WTC11 (cell line): Measurements from ENCODE around the gene TSEN54. TPM values are rescaled to one million over a fixed set of nuclear protein-coding genes. Genes with fewer than 3 reads are reported as not detected.

Experiments
- ATAC-seq: fragments of 200-7000 bp; cut with Tn5 transposase; 2 replicates; pipeline ENCODE4 v1.10.0; 2021; ENCODE audit warnings: mild to moderate bottlenecking, moderate library complexity
- CTCF ChIA-PET: fragments of 300-600 bp; sonication (Branson Sonifier 250); formaldehyde crosslinking; loops from one replicate; lab custom pipeline; 2021; ENCODE audit warnings: antibody characterized with exemption; lab: Charles Lee
- POLR2A ChIA-PET: fragments of 350-600 bp; sonication (Branson Sonifier 250); formaldehyde crosslinking; loops from one replicate; lab custom pipeline; 2021; ENCODE audit warnings: antibody characterized with exemption; lab: Charles Lee
- DNase-seq: peaks from one replicate; pipeline ENCODE4 v3.0.0; 2021; ENCODE audit warnings: low spot score
- H3K27ac Mint-ChIP-seq: 2 replicates; pipeline ENCODE4 v1.8.0; 2021; ENCODE audit warnings: mixed read lengths
- H3K27me3 Mint-ChIP-seq: 2 replicates; pipeline ENCODE4 v1.8.0; 2021; ENCODE audit warnings: low read depth, mild to moderate bottlenecking, moderate library complexity, mixed read lengths
- H3K36me3 Mint-ChIP-seq: 2 replicates; pipeline ENCODE4 v1.8.0; 2021; ENCODE audit warnings: mixed read lengths
- H3K4me1 Mint-ChIP-seq: 2 replicates; pipeline ENCODE4 v1.8.0; 2022; ENCODE audit warnings: mixed read lengths
- H3K4me3 Mint-ChIP-seq: 2 replicates; pipeline ENCODE4 v1.8.0; 2021; ENCODE audit warnings: mild to moderate bottlenecking, moderate library complexity, mixed read lengths
- H3K9me3 Mint-ChIP-seq: 2 replicates; pipeline ENCODE4 v1.8.0; 2021; ENCODE audit warnings: mixed read lengths
- CBFB ChIP-seq: sonication (generic); formaldehyde crosslinking; IDR thresholded peaks from 2 replicates; pipeline ENCODE4 v1.8.1; 2022; ENCODE audit warnings: mild to moderate bottlenecking, low read depth, missing genetic modification reagents
- FOXP1 ChIP-seq: sonication (generic); formaldehyde crosslinking; IDR thresholded peaks from 2 replicates; pipeline ENCODE4 v1.8.0; 2022; ENCODE audit warnings: missing genetic modification reagents, mild to moderate bottlenecking, moderate library complexity, borderline replicate concordance
- NFATC4 ChIP-seq: fragments of 250-450 bp; sonication (Bioruptor Pico); IDR thresholded peaks from 2 replicates; pipeline ENCODE4 v1.9.0; 2021; ENCODE audit warnings: mild to moderate bottlenecking
- NR2C2 ChIP-seq: sonication (generic); formaldehyde crosslinking; IDR thresholded peaks from 2 replicates; pipeline ENCODE4 v1.8.0; 2022; ENCODE audit warnings: mild to moderate bottlenecking, missing genetic modification reagents
- OVOL2 ChIP-seq: fragments of 250-450 bp; sonication (Bioruptor Pico); IDR thresholded peaks from 2 replicates; pipeline ENCODE4 v1.9.0; 2021; ENCODE audit warnings: mild to moderate bottlenecking, borderline replicate concordance
- RELA ChIP-seq: sonication (generic); formaldehyde crosslinking; IDR thresholded peaks from 2 replicates; pipeline ENCODE4 v1.8.1; 2022; ENCODE audit warnings: missing genetic modification reagents, mild to moderate bottlenecking, borderline replicate concordance
- SMAD4 ChIP-seq: sonication (generic); formaldehyde crosslinking; IDR thresholded peaks from 2 replicates; pipeline ENCODE4 v1.8.0; 2022; ENCODE audit warnings: mild to moderate bottlenecking, missing genetic modification reagents
- SOX15 ChIP-seq: fragments of 250-450 bp; sonication (Bioruptor Pico); IDR thresholded peaks from 2 replicates; pipeline ENCODE4 v1.9.0; 2021; ENCODE audit warnings: mild to moderate bottlenecking
- TCF7 ChIP-seq: sonication (generic); formaldehyde crosslinking; IDR thresholded peaks from 2 replicates; pipeline ENCODE4 v1.8.0; 2022; ENCODE audit warnings: mild to moderate bottlenecking, low read depth, missing genetic modification reagents, moderate library complexity
- TEAD1 ChIP-seq: sonication (generic); formaldehyde crosslinking; IDR thresholded peaks from 2 replicates; pipeline ENCODE4 v1.8.0; 2022; ENCODE audit warnings: mild to moderate bottlenecking, missing genetic modification reagents
- TP53 ChIP-seq: sonication (generic); formaldehyde crosslinking; IDR thresholded peaks from 2 replicates; pipeline ENCODE4 v1.8.1; 2023; ENCODE audit warnings: mild to moderate bottlenecking, missing genetic modification reagents
- total RNA-seq: library from RNA; stranded (reverse); gene quantifications from 3 replicates; pipeline ENCODE4 v1.2.3, GENCODE V29; 2021
- TF ChIP-seq, protein P1 (sequence below): sonication (generic); formaldehyde crosslinking; IDR thresholded peaks from 2 replicates; pipeline ENCODE4 v1.8.1; 2023; ENCODE audit warnings: mild to moderate bottlenecking, missing genetic modification reagents, moderate library complexity
- TF ChIP-seq, protein P2 (sequence below): fragments of 250-450 bp; sonication (Bioruptor Pico); IDR thresholded peaks from 2 replicates; pipeline ENCODE4 v1.9.0; 2021; ENCODE audit warnings: mild to moderate bottlenecking
- TF ChIP-seq, protein P3 (sequence below): fragments of 250-450 bp; sonication (Bioruptor Pico); IDR thresholded peaks from 2 replicates; pipeline ENCODE4 v1.9.0; 2021; ENCODE audit warnings: mild to moderate bottlenecking, borderline replicate concordance
- TF ChIP-seq, protein P4 (sequence below): sonication (generic); formaldehyde crosslinking; IDR thresholded peaks from 2 replicates; pipeline ENCODE4 v1.8.0; 2023; ENCODE audit warnings: missing genetic modification reagents
- TF ChIP-seq, protein P5 (sequence below): sonication (generic); formaldehyde crosslinking; IDR thresholded peaks from 2 replicates; pipeline ENCODE4 v1.8.1; 2022; ENCODE audit warnings: missing genetic modification reagents, borderline replicate concordance
- TF ChIP-seq, protein P6 (sequence below): sonication (generic); formaldehyde crosslinking; IDR thresholded peaks from 2 replicates; pipeline ENCODE4 v1.8.0; 2022; ENCODE audit warnings: mild to moderate bottlenecking, missing genetic modification reagents

TSEN54 gene
- total RNA-seq, 1 experiment from 2014 or later, result 53.4 TPM

DNA sequence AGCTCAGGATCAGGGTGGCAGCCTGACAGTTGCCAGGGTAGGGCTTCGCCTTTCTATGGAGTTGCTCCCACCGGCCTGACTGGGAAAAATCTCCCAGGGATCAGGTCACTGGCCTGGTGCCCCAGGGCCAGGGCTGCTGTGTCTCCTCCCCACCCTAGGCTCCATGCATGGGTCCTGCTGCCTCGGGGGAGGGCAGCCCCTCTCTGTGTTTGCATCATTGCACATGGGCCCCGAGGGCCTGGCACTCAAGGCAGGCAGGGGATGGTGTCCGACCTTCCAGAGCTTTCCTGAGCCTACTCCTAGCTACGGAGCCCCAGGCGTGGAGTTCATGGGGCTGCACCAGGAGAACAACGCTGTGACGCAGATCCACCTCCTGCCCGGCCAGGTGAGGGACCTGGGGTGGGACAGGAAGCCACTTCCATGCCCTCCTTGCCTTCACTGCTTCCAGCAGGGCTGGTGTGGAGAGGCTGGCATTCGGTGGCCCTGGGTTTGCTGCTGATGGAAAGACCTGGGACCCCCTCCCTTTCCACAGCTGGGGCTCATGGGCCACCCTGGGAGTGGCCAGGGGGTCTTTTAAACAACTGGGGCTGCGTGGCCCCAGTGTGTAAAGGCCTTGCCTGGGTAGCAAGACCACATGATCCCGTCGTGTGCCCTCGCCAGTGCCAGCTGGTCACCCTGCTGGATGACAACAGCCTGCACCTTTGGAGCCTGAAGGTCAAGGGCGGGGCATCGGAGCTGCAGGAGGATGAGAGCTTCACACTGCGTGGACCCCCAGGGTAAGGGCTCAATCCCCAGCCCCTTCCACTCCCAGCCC lies 41.7 kb downstream of the TSEN54 start:
- Mint-ChIP-seq H3K4me3 (no peak overlapping the region), H3K27ac (no peak overlapping the region), H3K36me3 (peaks cover 5% of the 10 kb centered on the region; the same call in 1 of the 2 replicates), H3K4me1 (no peaks in the 10 kb centered on the region), H3K27me3 (no peaks in the 10 kb centered on the region), H3K9me3 (no peaks in the 10 kb centered on the region)
- TF ChIP-seq SMAD4 (CRISPR knock-in tag), result no peak
- no peak for TF ChIP-seq RELA
- TF ChIP-seq SOX15, result no peak
- TF ChIP-seq, protein P1, sequence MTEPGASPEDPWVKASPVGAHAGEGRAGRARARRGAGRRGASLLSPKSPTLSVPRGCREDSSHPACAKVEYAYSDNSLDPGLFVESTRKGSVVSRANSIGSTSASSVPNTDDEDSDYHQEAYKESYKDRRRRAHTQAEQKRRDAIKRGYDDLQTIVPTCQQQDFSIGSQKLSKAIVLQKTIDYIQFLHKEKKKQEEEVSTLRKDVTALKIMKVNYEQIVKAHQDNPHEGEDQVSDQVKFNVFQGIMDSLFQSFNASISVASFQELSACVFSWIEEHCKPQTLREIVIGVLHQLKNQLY (CRISPR knock-in tag), result no peak
- TF ChIP-seq, protein P2, sequence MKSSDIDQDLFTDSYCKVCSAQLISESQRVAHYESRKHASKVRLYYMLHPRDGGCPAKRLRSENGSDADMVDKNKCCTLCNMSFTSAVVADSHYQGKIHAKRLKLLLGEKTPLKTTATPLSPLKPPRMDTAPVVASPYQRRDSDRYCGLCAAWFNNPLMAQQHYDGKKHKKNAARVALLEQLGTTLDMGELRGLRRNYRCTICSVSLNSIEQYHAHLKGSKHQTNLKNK (CRISPR knock-in tag), result no peak
- DNase-seq (no peak), ATAC-seq (no peak)
- ChIA-PET CTCF (interaction anchor here (0.6 to 2.0 kb wide), 3 partner anchors 42 to 1574 kb away, joined by 4 to 8 read pairs (median 4); partner anchors contain the start of gene TSEN54), POLR2A (interaction anchor here (0.6 kb wide), 1 partner anchor 328 kb away, joined by 3 read pairs; no protein-coding TSS in a partner anchor)

DNA sequence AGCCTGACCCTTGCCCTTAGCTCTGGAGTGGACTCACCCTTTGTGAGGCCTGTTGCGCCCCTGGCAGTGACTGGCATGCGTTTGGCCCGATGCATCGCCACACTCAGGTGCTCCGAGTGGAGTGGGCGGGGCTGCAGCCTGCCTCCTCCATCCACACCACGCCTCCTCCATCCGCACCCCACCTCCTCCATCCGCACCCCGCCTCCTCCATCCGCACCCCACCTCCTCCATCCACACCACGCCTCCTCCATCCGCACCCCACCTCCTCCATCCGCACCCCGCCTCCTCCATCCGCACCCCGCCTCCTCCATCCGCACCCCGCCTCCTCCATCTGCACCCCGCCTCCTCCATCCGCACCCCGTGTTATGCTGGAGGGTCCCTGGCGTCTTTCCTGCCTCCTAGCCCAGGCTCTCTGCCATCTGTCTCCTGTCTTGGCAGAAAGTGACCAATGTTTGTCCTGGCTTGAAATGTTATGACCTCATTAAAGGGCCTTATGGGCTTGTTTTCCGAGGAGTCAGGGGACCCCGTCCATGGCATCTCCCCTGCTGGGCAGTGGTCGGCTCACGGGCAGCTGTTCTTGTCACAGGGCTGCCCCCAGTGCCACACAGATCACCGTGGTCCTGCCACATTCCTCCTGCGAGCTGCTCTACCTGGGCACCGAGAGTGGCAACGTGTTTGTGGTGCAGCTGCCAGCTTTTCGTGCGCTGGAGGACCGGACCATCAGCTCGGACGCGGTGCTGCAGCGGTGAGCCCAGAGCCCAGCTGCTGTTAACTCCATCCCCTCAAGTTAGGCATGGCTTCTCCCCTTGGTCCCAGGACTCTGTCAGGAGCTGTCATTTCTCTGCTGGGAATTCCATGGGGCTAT lies 42.6 kb downstream of the TSEN54 start:
- POLR2A ChIA-PET, result no interaction called here
- no peak overlapping the region for H3K4me3 Mint-ChIP-seq
- no peaks in the 10 kb centered on the region for H3K9me3 Mint-ChIP-seq

DNA sequence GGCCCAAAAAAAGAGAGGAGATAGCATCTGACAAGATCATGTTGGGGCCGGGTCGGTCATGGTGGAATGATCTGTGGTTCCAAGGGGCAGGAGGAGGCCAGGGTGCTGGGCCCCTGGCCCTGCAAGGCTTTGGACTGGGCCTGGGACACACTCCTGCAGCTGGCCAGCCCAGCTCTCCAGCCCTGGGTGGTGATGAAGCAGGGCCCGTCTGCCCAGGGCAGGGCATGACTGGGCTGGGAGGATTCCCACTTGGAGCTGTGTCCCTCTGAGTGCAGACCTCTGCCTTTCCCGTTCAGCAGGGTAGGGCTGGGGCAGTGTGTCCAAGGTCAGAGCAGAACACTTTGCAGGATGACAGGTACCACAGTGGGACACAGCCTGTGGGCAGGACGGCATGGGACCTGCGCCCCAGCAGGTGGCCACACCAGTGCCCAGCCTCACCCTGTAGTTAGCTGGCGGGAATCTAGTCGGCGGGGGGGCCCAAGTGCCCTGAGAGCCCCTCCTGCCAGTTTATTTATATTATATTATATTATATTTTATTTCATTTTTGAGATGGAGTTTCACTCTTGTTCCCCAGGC lies 43.7 kb downstream of the TSEN54 start:
- Mint-ChIP-seq H3K9me3 (no peaks in the 10 kb centered on the region), H3K27ac (no peak overlapping the region), H3K4me1 (no peaks in the 10 kb centered on the region), H3K36me3 (no peaks in the 10 kb centered on the region), H3K4me3 (no peak overlapping the region), H3K27me3 (no peaks in the 10 kb centered on the region)
- CTCF ChIA-PET, result interaction anchor here (0.7 to 0.8 kb wide), 2 partner anchors 41 to 320 kb away, joined by 3 read pairs; no protein-coding TSS in a partner anchor
- no peak for DNase-seq
- ATAC-seq, result no peak
- POLR2A ChIA-PET, result no interaction called here
- TF ChIP-seq, protein P3, sequence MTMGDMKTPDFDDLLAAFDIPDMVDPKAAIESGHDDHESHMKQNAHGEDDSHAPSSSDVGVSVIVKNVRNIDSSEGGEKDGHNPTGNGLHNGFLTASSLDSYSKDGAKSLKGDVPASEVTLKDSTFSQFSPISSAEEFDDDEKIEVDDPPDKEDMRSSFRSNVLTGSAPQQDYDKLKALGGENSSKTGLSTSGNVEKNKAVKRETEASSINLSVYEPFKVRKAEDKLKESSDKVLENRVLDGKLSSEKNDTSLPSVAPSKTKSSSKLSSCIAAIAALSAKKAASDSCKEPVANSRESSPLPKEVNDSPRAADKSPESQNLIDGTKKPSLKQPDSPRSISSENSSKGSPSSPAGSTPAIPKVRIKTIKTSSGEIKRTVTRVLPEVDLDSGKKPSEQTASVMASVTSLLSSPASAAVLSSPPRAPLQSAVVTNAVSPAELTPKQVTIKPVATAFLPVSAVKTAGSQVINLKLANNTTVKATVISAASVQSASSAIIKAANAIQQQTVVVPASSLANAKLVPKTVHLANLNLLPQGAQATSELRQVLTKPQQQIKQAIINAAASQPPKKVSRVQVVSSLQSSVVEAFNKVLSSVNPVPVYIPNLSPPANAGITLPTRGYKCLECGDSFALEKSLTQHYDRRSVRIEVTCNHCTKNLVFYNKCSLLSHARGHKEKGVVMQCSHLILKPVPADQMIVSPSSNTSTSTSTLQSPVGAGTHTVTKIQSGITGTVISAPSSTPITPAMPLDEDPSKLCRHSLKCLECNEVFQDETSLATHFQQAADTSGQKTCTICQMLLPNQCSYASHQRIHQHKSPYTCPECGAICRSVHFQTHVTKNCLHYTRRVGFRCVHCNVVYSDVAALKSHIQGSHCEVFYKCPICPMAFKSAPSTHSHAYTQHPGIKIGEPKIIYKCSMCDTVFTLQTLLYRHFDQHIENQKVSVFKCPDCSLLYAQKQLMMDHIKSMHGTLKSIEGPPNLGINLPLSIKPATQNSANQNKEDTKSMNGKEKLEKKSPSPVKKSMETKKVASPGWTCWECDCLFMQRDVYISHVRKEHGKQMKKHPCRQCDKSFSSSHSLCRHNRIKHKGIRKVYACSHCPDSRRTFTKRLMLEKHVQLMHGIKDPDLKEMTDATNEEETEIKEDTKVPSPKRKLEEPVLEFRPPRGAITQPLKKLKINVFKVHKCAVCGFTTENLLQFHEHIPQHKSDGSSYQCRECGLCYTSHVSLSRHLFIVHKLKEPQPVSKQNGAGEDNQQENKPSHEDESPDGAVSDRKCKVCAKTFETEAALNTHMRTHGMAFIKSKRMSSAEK, result no peak
- TF ChIP-seq TP53 (CRISPR knock-in tag), result no peak
- no peak for TF ChIP-seq NR2C2 (CRISPR knock-in tag)
- TF ChIP-seq, protein P4, sequence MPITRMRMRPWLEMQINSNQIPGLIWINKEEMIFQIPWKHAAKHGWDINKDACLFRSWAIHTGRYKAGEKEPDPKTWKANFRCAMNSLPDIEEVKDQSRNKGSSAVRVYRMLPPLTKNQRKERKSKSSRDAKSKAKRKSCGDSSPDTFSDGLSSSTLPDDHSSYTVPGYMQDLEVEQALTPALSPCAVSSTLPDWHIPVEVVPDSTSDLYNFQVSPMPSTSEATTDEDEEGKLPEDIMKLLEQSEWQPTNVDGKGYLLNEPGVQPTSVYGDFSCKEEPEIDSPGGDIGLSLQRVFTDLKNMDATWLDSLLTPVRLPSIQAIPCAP (CRISPR knock-in tag), result no peak
- TF ChIP-seq TCF7 (CRISPR knock-in tag), result no peak
- no peak for TF ChIP-seq FOXP1
- TF ChIP-seq, protein P5, sequence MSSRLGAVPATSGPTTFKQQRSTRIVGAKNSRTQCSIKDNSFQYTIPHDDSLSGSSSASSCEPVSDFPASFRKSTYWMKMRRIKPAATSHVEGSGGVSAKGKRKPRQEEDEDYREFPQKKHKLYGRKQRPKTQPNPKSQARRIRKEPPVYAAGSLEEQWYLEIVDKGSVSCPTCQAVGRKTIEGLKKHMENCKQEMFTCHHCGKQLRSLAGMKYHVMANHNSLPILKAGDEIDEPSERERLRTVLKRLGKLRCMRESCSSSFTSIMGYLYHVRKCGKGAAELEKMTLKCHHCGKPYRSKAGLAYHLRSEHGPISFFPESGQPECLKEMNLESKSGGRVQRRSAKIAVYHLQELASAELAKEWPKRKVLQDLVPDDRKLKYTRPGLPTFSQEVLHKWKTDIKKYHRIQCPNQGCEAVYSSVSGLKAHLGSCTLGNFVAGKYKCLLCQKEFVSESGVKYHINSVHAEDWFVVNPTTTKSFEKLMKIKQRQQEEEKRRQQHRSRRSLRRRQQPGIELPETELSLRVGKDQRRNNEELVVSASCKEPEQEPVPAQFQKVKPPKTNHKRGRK (CRISPR knock-in tag), result no peak

More for the DNA sequence above, 42.6 kb downstream of the TSEN54 start:
- DNase-seq (no peak), ATAC-seq (no peak)
- no peaks in the 10 kb centered on the region for H3K4me1 Mint-ChIP-seq
- no peak overlapping the region for H3K27ac Mint-ChIP-seq
- TF ChIP-seq, protein P1 (CRISPR knock-in tag), result no peak
- no peak for TF ChIP-seq CBFB (CRISPR knock-in tag)
- TF ChIP-seq TEAD1 (CRISPR knock-in tag), result no peak
- TF ChIP-seq, protein P2 (CRISPR knock-in tag), result no peak
- TF ChIP-seq, protein P6, sequence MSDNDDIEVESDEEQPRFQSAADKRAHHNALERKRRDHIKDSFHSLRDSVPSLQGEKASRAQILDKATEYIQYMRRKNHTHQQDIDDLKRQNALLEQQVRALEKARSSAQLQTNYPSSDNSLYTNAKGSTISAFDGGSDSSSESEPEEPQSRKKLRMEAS (CRISPR knock-in tag), result no peak
- TF ChIP-seq NFATC4 (CRISPR knock-in tag), result no peak
- no peak for TF ChIP-seq TP53 (CRISPR knock-in tag)
- TF ChIP-seq OVOL2 (CRISPR knock-in tag), result no peak
- H3K27me3 Mint-ChIP-seq, result no peaks in the 10 kb centered on the region
- peaks cover under 1% of the 10 kb centered on the region; the same call in 1 of the 2 replicates for H3K36me3 Mint-ChIP-seq
- CTCF ChIA-PET, result interaction anchor here (0.7 to 2.0 kb wide), 3 partner anchors 42 to 319 kb away, joined by 3 to 8 read pairs (median 3); no protein-coding TSS in a partner anchor
